HG03575 (cell line): ENCODE data around the gene NR1H4.

ENCODE experiments used
- ATAC-seq: cut with Tn5 transposase; IDR thresholded peaks from one replicate; pipeline ENCODE4 v1.9.1; 2021; ENCODE audit not compliant: unreplicated experiment, insufficient number of reproducible peaks, low FRiP score; ENCODE audit errors: extremely low read depth

Gene NR1H4

DNA sequence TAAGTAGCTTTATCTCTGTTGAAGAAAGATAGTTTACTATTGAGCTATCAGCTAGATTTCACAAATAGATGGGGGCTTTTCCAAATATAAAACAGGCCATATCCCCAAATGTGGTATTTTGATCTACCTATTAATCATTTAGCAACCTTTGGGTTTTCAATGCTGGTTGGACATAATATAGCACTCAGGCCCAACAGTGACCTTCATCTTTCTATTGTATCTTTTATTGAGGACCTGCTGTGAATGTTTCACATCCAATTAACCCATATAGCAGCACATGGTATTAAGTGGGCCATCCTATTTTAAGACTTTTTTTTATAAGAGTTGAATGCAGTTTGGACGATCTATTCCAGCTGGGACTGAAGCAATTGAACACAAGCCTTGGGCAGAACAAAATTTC lies 10.0 kb upstream of the NR1H4 start:
- no peak for ATAC-seq

DNA sequence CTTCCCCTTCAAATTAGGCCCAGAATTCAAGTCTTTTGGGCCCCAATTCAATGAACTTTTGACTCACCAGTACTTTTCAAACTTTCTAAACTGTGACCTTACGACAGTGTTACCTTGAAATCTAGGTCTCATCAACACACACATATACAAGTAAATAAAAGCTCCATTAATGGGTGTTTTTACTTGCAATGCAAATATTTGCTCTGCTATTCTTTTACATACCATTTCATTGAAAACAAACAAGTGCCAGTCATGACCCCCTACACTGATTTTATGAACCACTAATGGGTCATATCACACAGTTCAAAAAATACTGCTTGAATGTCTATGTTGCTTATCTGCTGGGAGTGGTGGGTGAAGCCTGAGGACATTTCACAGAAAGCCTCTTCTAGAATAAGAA lies 9.1 kb upstream of the NR1H4 start:
- no peak for ATAC-seq

- ATAC-seq = no peak
These were observed 5.5 kb upstream of the NR1H4 start for GRCh38 chr12:100468126-100468525.

GRCh38 chr12:100472325-100472724 lies 1.3 kb upstream of the NR1H4 start:
- ATAC-seq = no peak

DNA sequence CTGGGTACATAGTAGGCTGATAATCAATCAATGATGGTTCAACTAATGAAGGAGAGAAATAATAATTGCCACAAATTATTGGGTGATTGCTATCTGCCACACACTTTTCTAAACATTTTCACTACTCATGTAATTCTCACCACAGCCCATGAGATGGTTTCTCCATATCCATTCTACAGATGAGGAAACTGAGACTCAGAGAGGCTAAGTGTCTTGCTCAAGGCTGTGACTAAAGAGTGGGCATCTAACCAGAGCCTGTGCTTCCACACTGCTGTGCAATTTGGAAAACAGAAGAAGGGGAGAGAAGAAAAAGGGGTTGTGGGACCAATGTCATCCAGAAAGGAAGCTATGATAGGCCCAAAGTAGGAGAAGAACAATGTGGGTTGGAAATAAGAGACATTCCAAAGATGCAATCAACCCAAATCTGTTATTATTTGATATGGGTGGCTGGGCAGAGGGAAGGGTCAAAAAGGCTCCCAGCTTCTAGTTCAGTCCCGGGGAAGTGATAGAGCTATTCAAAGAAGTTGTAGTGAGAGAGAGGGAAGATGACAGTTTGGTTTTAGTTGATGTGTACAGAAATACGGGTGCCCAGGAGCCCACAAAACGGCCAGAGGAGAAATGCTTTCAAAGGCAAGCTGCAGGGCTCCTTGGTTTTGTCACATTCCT lies 483 bp upstream of the NR1H4 start:
- no peak for ATAC-seq

GRCh38 chr12:100474617-100475016 lies 951 bp downstream of the NR1H4 start:
- no peak for ATAC-seq

- ATAC-seq = no peak
These were observed 2.5 kb downstream of the NR1H4 start for GRCh38 chr12:100476013-100476751.

GRCh38 chr12:100481021-100481420 lies 7.4 kb downstream of the NR1H4 start:
- ATAC-seq = no peak

GRCh38 chr12:100484183-100484886 lies 10.7 kb downstream of the NR1H4 start:
- ATAC-seq = no peak

- no peak for ATAC-seq
These were observed 11.3 kb downstream of the NR1H4 start for GRCh38 chr12:100484891-100485471.

- no peak for ATAC-seq
These were observed 12.3 kb downstream of the NR1H4 start for GRCh38 chr12:100485983-100486382.

DNA sequence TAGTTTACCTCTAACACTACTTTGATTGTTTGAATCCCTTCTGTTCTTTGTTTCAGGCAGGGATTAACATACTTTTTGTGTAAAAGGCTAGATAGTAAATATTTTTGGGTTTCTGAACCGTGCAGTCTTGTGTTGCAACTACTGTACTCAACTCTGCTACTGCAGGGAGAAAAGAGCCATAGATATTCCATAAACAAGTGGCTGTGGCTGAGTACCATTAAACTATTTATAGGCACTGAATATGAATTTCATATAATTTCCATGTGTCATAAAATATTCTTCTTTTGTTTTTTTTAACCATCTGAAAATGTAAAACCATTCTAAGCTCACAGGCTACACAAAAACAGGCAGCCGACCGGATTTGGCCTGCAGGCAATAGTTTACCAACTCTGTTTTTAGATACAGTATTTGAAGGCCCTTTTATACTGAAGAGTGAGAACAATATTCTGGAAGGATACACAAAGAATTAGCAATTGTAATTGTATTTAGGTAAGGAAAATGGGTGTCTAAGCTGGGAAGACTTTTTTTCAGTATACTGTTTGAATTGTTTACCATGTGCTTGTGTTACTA lies 15.7 kb downstream of the NR1H4 start:
- no peak for ATAC-seq

DNA sequence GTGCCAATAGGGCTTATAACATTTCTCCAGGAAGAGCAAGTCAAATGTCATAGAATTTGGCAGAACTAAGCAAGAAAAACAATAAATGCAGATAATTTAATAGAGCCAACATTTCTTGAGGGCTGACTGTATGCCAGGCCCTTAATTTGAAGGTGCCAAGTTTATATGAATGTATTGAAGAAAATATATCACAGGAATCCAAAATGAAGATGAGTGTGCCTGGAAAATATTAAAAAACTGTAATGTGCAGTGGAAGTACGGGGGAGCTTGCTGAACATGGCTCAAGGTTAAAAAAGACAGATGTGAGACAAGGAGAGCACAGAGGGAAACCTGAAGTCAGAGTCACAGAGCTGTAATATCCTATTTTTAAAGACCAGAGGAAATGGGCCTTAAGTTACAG lies 16.4 kb downstream of the NR1H4 start:
- no peak for ATAC-seq

DNA sequence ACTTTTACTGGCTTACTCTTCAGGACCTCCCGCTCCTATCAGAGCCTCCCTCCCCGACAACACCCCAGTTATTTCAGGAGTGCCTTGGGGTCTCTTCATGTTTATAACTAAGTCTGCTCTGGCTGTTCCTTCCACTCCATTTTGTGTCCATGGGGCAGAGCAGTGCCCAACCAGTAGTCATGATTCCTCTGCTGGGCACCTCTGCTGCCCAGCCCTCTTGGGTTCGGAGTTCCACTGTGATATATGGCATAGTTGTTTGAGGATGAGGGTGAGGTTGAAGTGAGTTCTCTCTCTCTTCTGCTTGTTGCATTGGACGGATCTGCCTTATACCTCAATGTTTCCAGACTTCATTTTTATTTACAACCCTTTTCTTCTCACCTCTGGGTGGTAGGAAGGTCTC lies 17.4 kb downstream of the NR1H4 start:
- ATAC-seq = no peak

GRCh38 chr12:100493396-100494012 lies 19.8 kb downstream of the NR1H4 start:
- ATAC-seq = no peak

DNA sequence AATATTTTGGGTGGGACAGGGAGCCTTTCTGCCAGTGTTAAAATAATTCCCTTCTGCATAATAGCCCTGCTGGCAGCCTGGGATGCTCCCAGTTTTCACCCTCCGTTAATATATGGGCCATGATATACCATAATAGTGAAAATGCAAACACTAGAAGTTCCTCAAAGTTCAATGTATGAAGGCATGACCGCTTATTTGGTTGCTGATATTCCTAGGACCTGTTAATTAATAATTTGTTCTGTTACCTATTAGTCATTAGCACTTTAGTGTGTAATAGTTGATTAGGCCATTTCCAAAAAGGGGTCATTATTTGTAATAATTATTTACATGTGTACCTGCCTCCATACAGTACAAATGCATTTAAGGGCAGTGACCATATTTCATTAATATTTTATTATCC lies 20.4 kb downstream of the NR1H4 start:
- ATAC-seq = no peak

GRCh38 chr12:100494538-100494937 lies 20.9 kb downstream of the NR1H4 start:
- ATAC-seq = no peak

- no peak for ATAC-seq
These were observed 23.6 kb downstream of the NR1H4 start for GRCh38 chr12:100497105-100497795.

- ATAC-seq = no peak
These were observed 24.5 kb downstream of the NR1H4 start for GRCh38 chr12:100498141-100498540.
